H9 (cell line): ENCODE measurements around the gene NYAP2. TPM values are rescaled to one million over a fixed set of nuclear protein-coding genes. Genes with fewer than 3 reads are reported as not detected.

Experiments
- DNase-seq: peaks from one replicate; pipeline ENCODE4 v3.0.0-alpha.2; 2017
- H2AFZ ChIP-seq: one replicate; pipeline ENCODE4 v1.6.1; 2013; ENCODE audit warnings: mild to moderate bottlenecking, low read length, control low read depth, moderate library complexity
- H2AK5ac ChIP-seq: 2 replicates; pipeline ENCODE4 v1.6.1; 2013; ENCODE audit warnings: low read length, control low read depth, mixed read lengths; ENCODE audit not compliant: insufficient read length
- H2BK120ac ChIP-seq: one replicate; pipeline ENCODE4 v1.6.1; 2013; ENCODE audit warnings: low read depth, mild to moderate bottlenecking, low read length, control low read depth, inconsistent platforms; ENCODE audit not compliant: poor library complexity, severe bottlenecking
- H2BK12ac ChIP-seq: 2 replicates; pipeline ENCODE4 v1.6.1; 2013; ENCODE audit warnings: low read length, control low read depth, mixed read lengths, low read depth; ENCODE audit not compliant: insufficient read length
- H2BK15ac ChIP-seq: 2 replicates; pipeline ENCODE4 v1.6.1; 2013; ENCODE audit warnings: low read depth, low read length, control low read depth
- H2BK20ac ChIP-seq: one replicate; pipeline ENCODE4 v1.6.1; 2013; ENCODE audit warnings: low read depth, mild to moderate bottlenecking, low read length, control low read depth, inconsistent platforms; ENCODE audit not compliant: poor library complexity, severe bottlenecking
- H2BK5ac ChIP-seq: 2 replicates; pipeline ENCODE4 v1.6.1; 2013; ENCODE audit warnings: low read length, control low read depth, mixed read lengths; ENCODE audit not compliant: insufficient read length
- H3K14ac ChIP-seq: 2 replicates; pipeline ENCODE4 v1.6.1; 2013; ENCODE audit warnings: low read length, control low read depth; ENCODE audit not compliant: insufficient read depth
- H3K18ac ChIP-seq: 2 replicates; pipeline ENCODE4 v1.6.1; 2013; ENCODE audit warnings: low read depth, mild to moderate bottlenecking, mixed read lengths, low read length, control low read depth; ENCODE audit not compliant: insufficient read length
- H3K23ac ChIP-seq: 2 replicates; pipeline ENCODE4 v1.6.1; 2013; ENCODE audit warnings: low read length, control low read depth, mixed read lengths, low read depth; ENCODE audit not compliant: insufficient read length
- H3K23me2 ChIP-seq: 2 replicates; pipeline ENCODE4 v1.6.1; 2013; ENCODE audit warnings: low read depth, mild to moderate bottlenecking, mixed read lengths, low read length, control low read depth; ENCODE audit not compliant: insufficient read length, poor library complexity, severe bottlenecking
- H3K27ac ChIP-seq: 2 replicates; pipeline ENCODE4 v1.5.1; 2013; ENCODE audit warnings: low read length, control low read depth, mixed read lengths, low read depth; ENCODE audit not compliant: insufficient read length
- H3K27me3 ChIP-seq: 2 replicates; pipeline ENCODE4 v1.6.1; 2013; ENCODE audit warnings: low read length, control low read depth, inconsistent platforms; ENCODE audit not compliant: insufficient read depth
- H3K4ac ChIP-seq: 2 replicates; pipeline ENCODE4 v1.6.1; 2013; ENCODE audit warnings: low read depth, mild to moderate bottlenecking, control low read depth, inconsistent platforms, low read length, moderate library complexity
- H3K4me1 ChIP-seq: 2 replicates; pipeline ENCODE4 v1.6.1; 2013; ENCODE audit warnings: low read length, control low read depth, inconsistent platforms; ENCODE audit not compliant: insufficient read depth
- H3K4me2 ChIP-seq: 2 replicates; pipeline ENCODE4 v1.6.1; 2013; ENCODE audit warnings: low read length, control low read depth, mixed read lengths; ENCODE audit not compliant: insufficient read length, insufficient read depth
- H3K56ac ChIP-seq: 2 replicates; pipeline ENCODE4 v1.6.1; 2013; ENCODE audit warnings: low read depth, mild to moderate bottlenecking, mixed read lengths, low read length, control low read depth; ENCODE audit not compliant: insufficient read length
- H3K79me1 ChIP-seq: 2 replicates; pipeline ENCODE4 v1.6.1; 2013; ENCODE audit warnings: low read depth, mild to moderate bottlenecking, moderate library complexity, low read length, control low read depth, inconsistent platforms; ENCODE audit not compliant: insufficient read depth, poor library complexity, severe bottlenecking
- H3K79me2 ChIP-seq: 2 replicates; pipeline ENCODE4 v1.6.1; 2013; ENCODE audit warnings: low read length, control low read depth, inconsistent platforms; ENCODE audit not compliant: insufficient read depth
- H3K9ac ChIP-seq: 2 replicates; pipeline ENCODE4 v1.6.1; 2013; ENCODE audit warnings: low read length, control low read depth, mixed read lengths; ENCODE audit not compliant: insufficient read length; ENCODE audit errors: extremely low read depth
- H3K9me3 ChIP-seq: one replicate; pipeline ENCODE4 v1.6.1; 2013; ENCODE audit warnings: low read depth, low read length, inconsistent platforms; ENCODE audit not compliant: control insufficient read depth
- H3T11ph ChIP-seq: one replicate; pipeline ENCODE4 v1.6.1; 2013; ENCODE audit warnings: mild to moderate bottlenecking, low read length, control low read depth, inconsistent platforms
- H4K20me1 ChIP-seq: one replicate; pipeline ENCODE4 v1.6.1; 2013; ENCODE audit not compliant: control insufficient read depth, insufficient read length, insufficient read depth
- H4K5ac ChIP-seq: 2 replicates; pipeline ENCODE4 v1.6.1; 2013; ENCODE audit warnings: low read depth, mild to moderate bottlenecking, mixed read lengths, low read length, control low read depth; ENCODE audit not compliant: insufficient read length
- H4K8ac ChIP-seq: replicated peaks from 2 replicates; pipeline ENCODE4 v1.6.1; 2013; ENCODE audit warnings: low read length, control low read depth, mixed read lengths, low read depth; ENCODE audit not compliant: insufficient read length
- H4K91ac ChIP-seq: 2 replicates; pipeline ENCODE4 v1.6.1; 2013; ENCODE audit warnings: low read depth, mild to moderate bottlenecking, moderate library complexity, mixed read lengths, low read length, control low read depth; ENCODE audit not compliant: insufficient read length
- H3K27ac Mint-ChIP-seq, 3 experiments: 2 replicates in 2 of 3; 3 replicates in 1 of 3; pipeline ENCODE4 v1.8.0; 2020 to 2021; ENCODE audit warnings: mixed read lengths in 3 of 3, mild to moderate bottlenecking in 1 of 3, moderate library complexity in 1 of 3
- H3K27me3 Mint-ChIP-seq: 2 replicates; pipeline ENCODE4 v1.8.0; 2021; ENCODE audit warnings: low read depth, mild to moderate bottlenecking, moderate library complexity, mixed read lengths
- H3K36me3 Mint-ChIP-seq, 3 experiments: 2 replicates in 2 of 3; 3 replicates in 1 of 3; pipeline ENCODE4 v1.8.0; 2020 to 2021; ENCODE audit warnings: low read depth in 3 of 3, mixed read lengths in 3 of 3; ENCODE audit not compliant: insufficient read depth in 1 of 3
- H3K4me1 Mint-ChIP-seq, 2 experiments: 2 replicates each; pipeline ENCODE4 v1.8.0; 2020; ENCODE audit warnings: mixed read lengths in 2 of 2
- H3K4me3 Mint-ChIP-seq, 2 experiments: 2 replicates in 1 of 2; 3 replicates in 1 of 2; pipeline ENCODE4 v1.8.0; 2020 to 2021; ENCODE audit warnings: mild to moderate bottlenecking in 2 of 2, mixed read lengths in 2 of 2, moderate library complexity in 1 of 2
- H3K9me3 Mint-ChIP-seq, 2 experiments: 2 replicates in 1 of 2; 3 replicates in 1 of 2; pipeline ENCODE4 v1.8.0; 2020; ENCODE audit warnings: mild to moderate bottlenecking in 2 of 2, mixed read lengths in 2 of 2, moderate library complexity in 1 of 2
- CTCF ChIP-seq: fragments of 200-600 bp; sonication (generic); conservative IDR thresholded peaks from 3 replicates; pipeline ENCODE4 v1.8.0; 2021; ENCODE audit warnings: antibody characterized with exemption, mild to moderate bottlenecking
- WGBS: extraction: QIAGEN DNeasy Blood & Tissue Kit; methylation state at CpG from one replicate; pipeline ENCODE4 v1.1.7; 2013; ENCODE audit warnings: missing lambda C conversion rate, low lambda C conversion rate, mixed read lengths; ENCODE audit not compliant: insufficient read length; ENCODE audit errors: extremely low coverage; 5-methylcytosine and 5-hydroxymethylcytosine counted together
- total RNA-seq: library from RNA; stranded (reverse); gene quantifications from 2 replicates; pipeline ENCODE4 v1.2.1, GENCODE V29; 2021

NYAP2 gene
- total RNA-seq, 1 experiment from 2014 or later = not detected

- no CpG with 5 or more reads among the region's 2 CpGs for WGBS
- no peak overlapping the region for H2BK12ac ChIP-seq
- DNase-seq = no peak
- no peak overlapping the region for H3K4ac ChIP-seq
- no peaks in the 10 kb centered on the region for H3K79me1 ChIP-seq
- H3K27me3 ChIP-seq = no peaks in the 10 kb centered on the region
- H2AK5ac ChIP-seq = no peak overlapping the region
- no peak overlapping the region for H4K8ac ChIP-seq
- no peak overlapping the region for H4K5ac ChIP-seq
- H3K56ac ChIP-seq = no peak overlapping the region
- Mint-ChIP-seq H3K4me3 (no peak overlapping the region), H3K9me3 (peaks cover 5 to 7% of the 10 kb centered on the region in 2 experiments; a peak in 4 of 5 replicates), H3K36me3 (no peaks in the 10 kb centered on the region; a peak in 2 of 7 replicates), H3K4me1 (no peaks in the 10 kb centered on the region), H3K27ac (no peak overlapping the region), H3K27me3 (no peaks in the 10 kb centered on the region)
- H2BK20ac ChIP-seq = no peak overlapping the region
- H2BK5ac ChIP-seq = no peak overlapping the region
- H3K4me1 ChIP-seq = no peaks in the 10 kb centered on the region
- no peak overlapping the region for H3K18ac ChIP-seq
- no peak overlapping the region for H3K9ac ChIP-seq
- no peak overlapping the region for H3K23ac ChIP-seq
- no peak overlapping the region for H2BK120ac ChIP-seq
- no peak overlapping the region for H3K4me2 ChIP-seq
- no peak overlapping the region for H3K14ac ChIP-seq
- H3K9me3 ChIP-seq = no peaks in the 10 kb centered on the region
- H3K23me2 ChIP-seq = no peaks in the 10 kb centered on the region
- no peaks in the 10 kb centered on the region for H4K20me1 ChIP-seq
- TF ChIP-seq CTCF = no peak
- no peaks in the 10 kb centered on the region for H3K79me2 ChIP-seq
- H3K27ac ChIP-seq = no peak overlapping the region
- H2AFZ ChIP-seq = no peak overlapping the region
- no peak overlapping the region for H3T11ph ChIP-seq
- no peak overlapping the region for H4K91ac ChIP-seq
- no peak overlapping the region for H2BK15ac ChIP-seq
Observed at GRCh38 chr2:225543626-225544025, 144.1 kb downstream of the NYAP2 start.
